GM12892 (cell line): ENCODE results near the gene SMIM30.

ENCODE experiments used
- POLR2A ChIP-seq: IDR thresholded peaks from 2 replicates; pipeline ENCODE4 v1.6.1; 2011; ENCODE audit warnings: low read depth, low read length, control low read depth
- POLR2AphosphoS5 ChIP-seq: IDR thresholded peaks from 2 replicates; pipeline ENCODE4 v1.6.1; 2011; ENCODE audit warnings: low read depth, low read length, control low read depth

DNA sequence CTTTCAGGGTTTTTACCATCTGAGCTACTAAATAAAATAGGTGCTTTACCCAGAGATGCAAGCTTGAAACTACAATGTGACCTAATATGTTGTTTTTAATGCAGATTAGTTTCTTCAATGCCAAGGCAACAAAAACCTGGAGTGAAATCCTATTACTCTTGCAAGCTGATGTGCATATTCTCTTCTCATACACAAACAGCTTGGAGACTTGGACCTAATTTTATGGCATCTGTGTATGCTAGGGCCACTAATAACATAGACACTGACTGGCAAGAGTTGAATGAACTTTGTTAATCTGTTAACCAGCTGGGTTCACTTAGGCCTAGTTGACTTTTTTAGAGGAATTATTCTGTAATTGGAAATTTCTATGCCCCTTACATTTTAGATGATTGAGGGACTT lies 23.4 kb upstream of the SMIM30 start:
- TF ChIP-seq POLR2A (no peak), POLR2AphosphoS5 (no peak)
